Mesenchymal stem cell (in vitro differentiated cells and primary cell): ENCODE measurements around the gene ABCC4.
A peak's percentile ranks its signal among the peaks of the same experiment; 100 is the strongest.

Source experiments
- DNase-seq: peaks from one replicate; pipeline ENCODE4 v3.0.0-alpha.2; 2013
- H2AFZ ChIP-seq: one replicate; pipeline ENCODE4 v1.6.1; 2013; ENCODE audit warnings: low read depth, mild to moderate bottlenecking, control low read depth, inconsistent platforms, low read length, moderate library complexity
- H2AK5ac ChIP-seq: 2 replicates; pipeline ENCODE4 v1.6.1; 2013; ENCODE audit warnings: low read length, moderate library complexity, mild to moderate bottlenecking, inconsistent platforms; ENCODE audit not compliant: severe bottlenecking
- H2BK120ac ChIP-seq: one replicate; pipeline ENCODE4 v1.6.1; 2013; ENCODE audit warnings: low read depth, mild to moderate bottlenecking, inconsistent platforms, low read length, moderate library complexity
- H2BK12ac ChIP-seq, 2 experiments: one replicate each; pipeline ENCODE4 v1.6.1; 2013; ENCODE audit warnings: inconsistent platforms in 2 of 2, low read length in 2 of 2, mild to moderate bottlenecking in 2 of 2, moderate library complexity in 2 of 2, control low read depth in 1 of 2
- H2BK15ac ChIP-seq: one replicate; pipeline ENCODE4 v1.6.1; 2013; ENCODE audit warnings: mild to moderate bottlenecking, low read depth, inconsistent platforms; ENCODE audit not compliant: poor library complexity, severe bottlenecking
- H2BK5ac ChIP-seq: 2 replicates; pipeline ENCODE4 v1.6.1; 2013; ENCODE audit warnings: low read depth, mild to moderate bottlenecking, low read length, control low read depth, inconsistent platforms; ENCODE audit not compliant: poor library complexity, severe bottlenecking
- H3K14ac ChIP-seq, 2 experiments: one replicate each; pipeline ENCODE4 v1.6.1; 2013; ENCODE audit warnings: inconsistent platforms in 2 of 2, low read length in 2 of 2, control low read depth in 1 of 2, mild to moderate bottlenecking in 1 of 2, moderate library complexity in 1 of 2
- H3K18ac ChIP-seq, 2 experiments: one replicate each; pipeline ENCODE4 v1.6.1; 2013; ENCODE audit warnings: inconsistent platforms in 2 of 2, low read length in 2 of 2, control low read depth in 1 of 2, low read depth in 1 of 2, mild to moderate bottlenecking in 1 of 2
- H3K23ac ChIP-seq, 2 experiments: one replicate each; pipeline ENCODE4 v1.6.1; 2013; ENCODE audit warnings: inconsistent platforms in 2 of 2, low read length in 2 of 2, mild to moderate bottlenecking in 2 of 2, moderate library complexity in 2 of 2, control low read depth in 1 of 2
- H3K27ac ChIP-seq: 2 replicates; pipeline ENCODE4 v1.5.1; 2013; ENCODE audit warnings: mild to moderate bottlenecking, moderate library complexity, low read length, control low read depth, inconsistent platforms; ENCODE audit not compliant: poor library complexity, severe bottlenecking
- H3K27me3 ChIP-seq, 2 experiments: 2 replicates each; pipeline versions ENCODE4 v1.6.1 to v1.7.0; 2013; ENCODE audit warnings: low read length in 2 of 2, mild to moderate bottlenecking in 2 of 2, moderate library complexity in 2 of 2, control low read depth in 1 of 2, inconsistent platforms in 1 of 2; ENCODE audit not compliant: control insufficient read depth in 1 of 2, insufficient read depth in 1 of 2
- H3K36me3 ChIP-seq, 2 experiments: 2 replicates each; pipeline versions ENCODE4 v1.6.1 to v1.7.0; 2013; ENCODE audit warnings: low read length in 2 of 2, control low read depth in 1 of 2, inconsistent platforms in 1 of 2, low read depth in 1 of 2, mild to moderate bottlenecking in 1 of 2; ENCODE audit not compliant: insufficient read depth in 2 of 2, control insufficient read depth in 1 of 2
- H3K4ac ChIP-seq, 2 experiments: one replicate each; pipeline ENCODE4 v1.6.1; 2013; ENCODE audit warnings: inconsistent platforms in 2 of 2, low read length in 2 of 2, mild to moderate bottlenecking in 2 of 2, moderate library complexity in 2 of 2, control low read depth in 1 of 2, low read depth in 1 of 2
- H3K4me1 ChIP-seq: 2 replicates; pipeline ENCODE4 v1.6.1; 2013; ENCODE audit warnings: low read depth, low read length, control low read depth; ENCODE audit not compliant: control insufficient read depth, insufficient read depth
- H3K4me2 ChIP-seq: 2 replicates; pipeline ENCODE4 v1.6.1; 2013; ENCODE audit warnings: low read length, mild to moderate bottlenecking, inconsistent platforms; ENCODE audit not compliant: poor library complexity, severe bottlenecking
- H3K4me3 ChIP-seq, 2 experiments: 2 replicates each; pipeline versions ENCODE4 v1.5.1 to v1.7.0; 2013; ENCODE audit warnings: low read length in 2 of 2, mild to moderate bottlenecking in 2 of 2, control low read depth in 1 of 2, low read depth in 1 of 2; ENCODE audit not compliant: insufficient read depth in 1 of 2
- H3K79me1 ChIP-seq: replicated peaks from 2 replicates; pipeline ENCODE4 v1.6.1; 2013; ENCODE audit warnings: mild to moderate bottlenecking, control low read depth, low read length, inconsistent platforms; ENCODE audit not compliant: poor library complexity, severe bottlenecking
- H3K9ac ChIP-seq: 2 replicates; pipeline ENCODE4 v1.7.0; 2013; ENCODE audit warnings: mild to moderate bottlenecking, low read length, moderate library complexity
- H3K9me3 ChIP-seq: 2 replicates; pipeline ENCODE4 v1.7.0; 2013; ENCODE audit warnings: mild to moderate bottlenecking, low read length; ENCODE audit not compliant: control insufficient read depth
- H4K8ac ChIP-seq: one replicate; pipeline ENCODE4 v1.6.1; 2013; ENCODE audit warnings: inconsistent platforms, mild to moderate bottlenecking, low read length, moderate library complexity
- H4K91ac ChIP-seq: one replicate; pipeline ENCODE4 v1.6.1; 2013; ENCODE audit warnings: mild to moderate bottlenecking, low read length, inconsistent platforms
- WGBS: methylation state at CpG from one replicate; pipeline ENCODE4 v1.1.7; 2013; ENCODE audit warnings: mixed read lengths; 5-methylcytosine and 5-hydroxymethylcytosine counted together

The ABCC4 gene

GRCh38 chr13:95338905-95339304, 37.7 kb upstream of the ABCC4 start:
- Histone ChIP-seq H3K9me3 (no peaks in the 10 kb centered on the region), H3K27me3 (peaks cover 0 to 6% of the 10 kb centered on the region in 2 experiments), H3K18ac (no peak overlapping the region), H3K14ac (no peak overlapping the region), H2BK12ac (no peak overlapping the region), H3K4me1 (peaks cover 2% of the 10 kb centered on the region), H2BK15ac (no peak overlapping the region), H4K8ac (no peak overlapping the region), H3K4ac (no peak overlapping the region), H4K91ac (no peak overlapping the region), H2AFZ (no peak overlapping the region), H3K27ac (no peak overlapping the region), H2BK5ac (no peak overlapping the region), H2BK120ac (no peak overlapping the region), H3K9ac (no peak overlapping the region), H3K79me1 (no peaks in the 10 kb centered on the region), H3K23ac (no peak overlapping the region), H2AK5ac (no peak overlapping the region), H3K36me3 (no peaks in the 10 kb centered on the region), H3K4me2 (no peak overlapping the region), H3K4me3 (no peak overlapping the region)
- WGBS: 92% methylated on average over 3 of the region's 3 CpGs
- DNase-seq: no peak

GRCh38 chr13:95337597-95337996, 36.3 kb upstream of the ABCC4 start:
- Histone ChIP-seq H2AK5ac (no peak overlapping the region), H3K27me3 (peaks cover 0 to 6% of the 10 kb centered on the region in 2 experiments), H3K4me3 (no peak overlapping the region), H2BK12ac (no peak overlapping the region), H3K4ac (no peak overlapping the region), H2AFZ (no peak overlapping the region), H2BK15ac (no peak overlapping the region), H3K36me3 (no peaks in the 10 kb centered on the region), H3K18ac (peak overlapping the region in 1 of 2 experiments; percentile 34), H3K4me1 (peaks cover 2% of the 10 kb centered on the region), H4K91ac (no peak overlapping the region), H3K27ac (no peak overlapping the region), H4K8ac (no peak overlapping the region), H3K9me3 (no peaks in the 10 kb centered on the region), H3K79me1 (no peaks in the 10 kb centered on the region), H2BK120ac (no peak overlapping the region), H3K9ac (no peak overlapping the region), H3K4me2 (no peak overlapping the region), H3K23ac (no peak overlapping the region), H3K14ac (no peak overlapping the region), H2BK5ac (no peak overlapping the region)
- 93% methylated on average over 3 of the region's 3 CpGs for WGBS
- DNase-seq: peak; percentile 52

- H3K14ac ChIP-seq: no peak overlapping the region
- WGBS: 75% methylated on average over 6 of the region's 6 CpGs
- no peak overlapping the region for H2AFZ ChIP-seq
- H3K36me3 ChIP-seq: no peaks in the 10 kb centered on the region
- H3K4me2 ChIP-seq: no peak overlapping the region
- H3K9me3 ChIP-seq: no peaks in the 10 kb centered on the region
- no peak overlapping the region for H3K4ac ChIP-seq
- H3K27ac ChIP-seq: no peak overlapping the region
- peaks cover 2% of the 10 kb centered on the region for H3K4me1 ChIP-seq
- H2BK15ac ChIP-seq: no peak overlapping the region
- H3K27me3 ChIP-seq: peaks cover 0 to 6% of the 10 kb centered on the region in 2 experiments
- no peak overlapping the region for H4K91ac ChIP-seq
- no peak overlapping the region for H3K4me3 ChIP-seq
- no peak overlapping the region for H3K18ac ChIP-seq
- no peak overlapping the region for H3K23ac ChIP-seq
- no peak overlapping the region for H4K8ac ChIP-seq
- no peak overlapping the region for H3K9ac ChIP-seq
- no peak overlapping the region for H2BK5ac ChIP-seq
- DNase-seq: no peak
- H2BK120ac ChIP-seq: no peak overlapping the region
- no peak overlapping the region for H2BK12ac ChIP-seq
- H3K79me1 ChIP-seq: no peaks in the 10 kb centered on the region
- H2AK5ac ChIP-seq: no peak overlapping the region
These were observed 34.4 kb upstream of the ABCC4 start for GRCh38 chr13:95335667-95336066.

- no peak overlapping the region for H2BK120ac ChIP-seq
- H3K4me2 ChIP-seq: no peak overlapping the region
- H4K8ac ChIP-seq: no peak overlapping the region
- no peak overlapping the region for H3K23ac ChIP-seq
- H3K18ac ChIP-seq: no peak overlapping the region
- H4K91ac ChIP-seq: no peak overlapping the region
- no peaks in the 10 kb centered on the region for H3K9me3 ChIP-seq
- H3K14ac ChIP-seq: no peak overlapping the region
- no peak overlapping the region for H2AFZ ChIP-seq
- H2BK5ac ChIP-seq: no peak overlapping the region
- no peak for DNase-seq
- H3K79me1 ChIP-seq: no peaks in the 10 kb centered on the region
- no peaks in the 10 kb centered on the region for H3K36me3 ChIP-seq
- H3K4me1 ChIP-seq: no peaks in the 10 kb centered on the region
- no peaks in the 10 kb centered on the region for H3K27me3 ChIP-seq
- H2AK5ac ChIP-seq: no peak overlapping the region
- H3K27ac ChIP-seq: no peak overlapping the region
- no peak overlapping the region for H3K4ac ChIP-seq
- WGBS: 97% methylated on average over 4 of the region's 5 CpGs
- no peak overlapping the region for H3K9ac ChIP-seq
- H3K4me3 ChIP-seq: no peak overlapping the region
- H2BK15ac ChIP-seq: no peak overlapping the region
- H2BK12ac ChIP-seq: no peak overlapping the region
These were observed 27.1 kb upstream of the ABCC4 start for GRCh38 chr13:95328386-95328785.
